Cerebellar cortex (tissue), 1 donor: ENCODE results near the gene SOX6.

Experiments
- DNase-seq: peaks from one replicate; pipeline ENCODE4 v3.0.0-alpha.2; 2015; ENCODE audit warnings: low spot score

SOX6 gene

GRCh38 chr11:16276251-16276650 lies 80.1 kb downstream of the SOX6 start:
- DNase-seq, result no peak

GRCh38 chr11:16271258-16271657 lies 85.1 kb downstream of the SOX6 start:
- DNase-seq, result no peak

GRCh38 chr11:16266021-16266420 lies 90.3 kb downstream of the SOX6 start:
- DNase-seq, result no peak

- DNase-seq, result no peak
Measured at GRCh38 chr11:16265022-16265421, 91.3 kb downstream of the SOX6 start.

GRCh38 chr11:16262645-16262955 lies 93.7 kb downstream of the SOX6 start:
- DNase-seq, result no peak

GRCh38 chr11:16261836-16262644 lies 94.3 kb downstream of the SOX6 start:
- DNase-seq, result no peak

GRCh38 chr11:16252373-16252772 lies 104.0 kb downstream of the SOX6 start:
- DNase-seq, result no peak

- DNase-seq, result no peak
Measured at GRCh38 chr11:16248248-16248647, 108.1 kb downstream of the SOX6 start.

GRCh38 chr11:16242806-16243205 lies 113.5 kb downstream of the SOX6 start:
- DNase-seq, result no peak

- no peak for DNase-seq
Measured at GRCh38 chr11:16240687-16241086, 115.7 kb downstream of the SOX6 start.

- no peak for DNase-seq
Measured at GRCh38 chr11:16239141-16240105, 116.9 kb downstream of the SOX6 start.

- DNase-seq, result no peak
Measured at GRCh38 chr11:16226245-16226644, 130.1 kb downstream of the SOX6 start.

GRCh38 chr11:16225623-16226022 lies 130.7 kb downstream of the SOX6 start:
- no peak for DNase-seq

- DNase-seq, result no peak
Measured at GRCh38 chr11:16223558-16223957, 132.8 kb downstream of the SOX6 start.

- no peak for DNase-seq
Measured at GRCh38 chr11:16217631-16218030, 138.7 kb downstream of the SOX6 start.

GRCh38 chr11:16216831-16217230 lies 139.5 kb downstream of the SOX6 start:
- DNase-seq, result no peak

- DNase-seq, result no peak
Measured at GRCh38 chr11:16215352-16215751, 141.0 kb downstream of the SOX6 start.

- no peak for DNase-seq
Measured at GRCh38 chr11:16211407-16211806, 144.9 kb downstream of the SOX6 start.

- DNase-seq, result no peak
Measured at GRCh38 chr11:16204261-16204660, 152.1 kb downstream of the SOX6 start.

- no peak for DNase-seq
Measured at GRCh38 chr11:16195651-16196050, 160.7 kb downstream of the SOX6 start.

- DNase-seq, result no peak
Measured at GRCh38 chr11:16194566-16194965, 161.8 kb downstream of the SOX6 start.

- no peak for DNase-seq
Measured at GRCh38 chr11:16193897-16194381, 162.4 kb downstream of the SOX6 start.

GRCh38 chr11:16191868-16192240 lies 164.5 kb downstream of the SOX6 start:
- no peak for DNase-seq
